DND-41 (cell line): ENCODE results near the gene AADACL2.

Experiments
- ATAC-seq: fragments of 200-7000 bp; cut with Tn5 transposase; 3 replicates; pipeline ENCODE4 v1.9.1; 2021; ENCODE audit warnings: low read depth; ENCODE audit not compliant: insufficient read depth
- DNase-seq: peaks from one replicate; pipeline ENCODE4 v3.0.0-alpha.2; 2020
- H2AFZ ChIP-seq: 2 replicates; pipeline ENCODE4 v1.6.0; 2012; ENCODE audit warnings: low read depth, low read length
- H3K27ac ChIP-seq: 2 replicates; pipeline ENCODE4 v1.5.1; 2012; ENCODE audit warnings: low read length, inconsistent platforms
- H3K27me3 ChIP-seq: fragments of 200-600 bp; sonication (generic); 2 replicates; pipeline ENCODE4 v1.6.0; 2012; ENCODE audit warnings: low read length, mild to moderate bottlenecking, inconsistent platforms; ENCODE audit not compliant: insufficient read depth, poor library complexity
- H3K36me3 ChIP-seq: 2 replicates; pipeline ENCODE4 v1.5.1; 2012; ENCODE audit warnings: low read length, inconsistent platforms; ENCODE audit not compliant: insufficient read depth
- H3K4me1 ChIP-seq: 2 replicates; pipeline ENCODE4 v1.5.1; 2012; ENCODE audit warnings: mild to moderate bottlenecking, low read length; ENCODE audit not compliant: insufficient read depth
- H3K4me2 ChIP-seq: 2 replicates; pipeline ENCODE4 v1.6.0; 2012; ENCODE audit warnings: mild to moderate bottlenecking, moderate library complexity, low read length, inconsistent platforms; ENCODE audit not compliant: insufficient read depth
- H3K4me3 ChIP-seq, 2 experiments: fragments of 200-600 bp in 1 of 2; shearing (Covaris generic) in 1 of 2; 2 replicates each; pipeline ENCODE4 v1.5.1; 2012 to 2016; ENCODE audit warnings: inconsistent platforms in 2 of 2, low read length in 2 of 2, mild to moderate bottlenecking in 2 of 2, low read depth in 1 of 2, moderate library complexity in 1 of 2
- H3K79me2 ChIP-seq: 2 replicates; pipeline ENCODE4 v1.6.0; 2012; ENCODE audit warnings: low read length, inconsistent platforms; ENCODE audit not compliant: insufficient read depth
- H3K9ac ChIP-seq: 2 replicates; pipeline ENCODE4 v1.6.0; 2012; ENCODE audit warnings: low read depth, mild to moderate bottlenecking, inconsistent platforms, low read length, moderate library complexity
- H3K9me3 ChIP-seq: 2 replicates; pipeline ENCODE4 v1.5.1; 2012; ENCODE audit warnings: low read length, moderate library complexity, mild to moderate bottlenecking, inconsistent platforms; ENCODE audit not compliant: insufficient read depth, severe bottlenecking
- H4K20me1 ChIP-seq: 2 replicates; pipeline ENCODE4 v1.6.0; 2012; ENCODE audit warnings: low read length; ENCODE audit not compliant: insufficient read depth
- EZH2 ChIP-seq: IDR thresholded peaks from 3 replicates; pipeline ENCODE4 v1.6.1; 2012; ENCODE audit warnings: borderline replicate concordance, low read depth, mild to moderate bottlenecking, moderate library complexity, low read length, inconsistent platforms; ENCODE audit not compliant: severe bottlenecking
- TF ChIP-seq, protein P1 (sequence below): IDR thresholded peaks from 2 replicates; pipeline ENCODE4 v1.5.1; 2012; ENCODE audit warnings: borderline replicate concordance, low read length, moderate library complexity, mild to moderate bottlenecking; ENCODE audit not compliant: poor library complexity, severe bottlenecking; ENCODE audit errors: extremely low read depth

The AADACL2 gene

DNA sequence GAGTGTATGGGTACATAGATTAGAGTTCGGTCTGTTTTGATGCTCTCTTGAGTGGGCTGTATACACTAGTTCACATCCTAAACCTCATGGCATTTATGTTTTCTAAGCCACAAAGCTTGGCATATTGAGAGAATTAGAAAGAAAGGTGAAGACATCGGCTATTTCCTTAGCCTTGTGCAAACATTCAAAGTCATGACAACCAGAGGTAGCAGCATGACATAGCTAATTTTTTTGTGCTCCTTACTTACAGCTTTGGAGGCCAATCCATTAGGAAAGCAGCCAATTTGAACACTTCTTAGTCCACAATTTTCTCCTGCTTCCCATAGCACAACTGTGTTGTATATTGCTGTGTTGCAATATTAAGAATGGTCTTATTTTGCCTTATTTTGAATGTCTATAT lies 58.7 kb downstream of the AADACL2 start:
- Histone ChIP-seq H3K4me3 (no peak overlapping the region), H3K9ac (no peak overlapping the region), H3K4me1 (no peaks in the 10 kb centered on the region), H3K36me3 (no peaks in the 10 kb centered on the region), H3K4me2 (no peak overlapping the region), H4K20me1 (no peaks in the 10 kb centered on the region), H3K9me3 (no peaks in the 10 kb centered on the region), H2AFZ (no peak overlapping the region), H3K79me2 (no peaks in the 10 kb centered on the region), H3K27me3 (no peaks in the 10 kb centered on the region), H3K27ac (no peak overlapping the region)
- ATAC-seq (no peak), DNase-seq (no peak)
- TF ChIP-seq, protein P1, sequence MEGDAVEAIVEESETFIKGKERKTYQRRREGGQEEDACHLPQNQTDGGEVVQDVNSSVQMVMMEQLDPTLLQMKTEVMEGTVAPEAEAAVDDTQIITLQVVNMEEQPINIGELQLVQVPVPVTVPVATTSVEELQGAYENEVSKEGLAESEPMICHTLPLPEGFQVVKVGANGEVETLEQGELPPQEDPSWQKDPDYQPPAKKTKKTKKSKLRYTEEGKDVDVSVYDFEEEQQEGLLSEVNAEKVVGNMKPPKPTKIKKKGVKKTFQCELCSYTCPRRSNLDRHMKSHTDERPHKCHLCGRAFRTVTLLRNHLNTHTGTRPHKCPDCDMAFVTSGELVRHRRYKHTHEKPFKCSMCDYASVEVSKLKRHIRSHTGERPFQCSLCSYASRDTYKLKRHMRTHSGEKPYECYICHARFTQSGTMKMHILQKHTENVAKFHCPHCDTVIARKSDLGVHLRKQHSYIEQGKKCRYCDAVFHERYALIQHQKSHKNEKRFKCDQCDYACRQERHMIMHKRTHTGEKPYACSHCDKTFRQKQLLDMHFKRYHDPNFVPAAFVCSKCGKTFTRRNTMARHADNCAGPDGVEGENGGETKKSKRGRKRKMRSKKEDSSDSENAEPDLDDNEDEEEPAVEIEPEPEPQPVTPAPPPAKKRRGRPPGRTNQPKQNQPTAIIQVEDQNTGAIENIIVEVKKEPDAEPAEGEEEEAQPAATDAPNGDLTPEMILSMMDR = no peak
- no peak for TF ChIP-seq EZH2

DNA sequence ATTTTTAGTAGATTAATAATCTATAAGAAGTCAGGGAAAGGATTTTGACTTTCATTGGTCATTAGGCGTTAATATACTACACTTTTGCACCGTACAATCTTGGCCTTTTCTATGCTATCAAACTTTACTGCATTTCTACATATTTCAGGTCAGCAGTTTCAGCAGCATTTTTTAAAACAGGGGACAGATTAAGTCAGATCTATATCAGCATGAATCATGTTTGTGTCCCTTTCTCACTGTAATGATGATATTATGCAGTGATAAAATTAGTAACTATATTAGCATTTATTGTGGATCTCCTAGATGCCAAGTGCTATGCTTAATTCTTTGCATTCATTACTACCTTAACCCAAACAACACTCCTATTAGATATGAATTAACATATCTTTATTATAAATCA lies 59.9 kb downstream of the AADACL2 start:
- Histone ChIP-seq H3K27ac (no peak overlapping the region), H3K79me2 (no peaks in the 10 kb centered on the region), H3K27me3 (no peaks in the 10 kb centered on the region), H3K4me2 (no peak overlapping the region), H3K4me1 (no peaks in the 10 kb centered on the region), H2AFZ (no peak overlapping the region), H3K36me3 (no peaks in the 10 kb centered on the region), H3K4me3 (no peak overlapping the region), H4K20me1 (no peaks in the 10 kb centered on the region), H3K9ac (no peak overlapping the region), H3K9me3 (no peaks in the 10 kb centered on the region)
- DNase-seq (no peak), ATAC-seq (no peak)
- no peak for TF ChIP-seq EZH2
- TF ChIP-seq, protein P1 = no peak

DNA sequence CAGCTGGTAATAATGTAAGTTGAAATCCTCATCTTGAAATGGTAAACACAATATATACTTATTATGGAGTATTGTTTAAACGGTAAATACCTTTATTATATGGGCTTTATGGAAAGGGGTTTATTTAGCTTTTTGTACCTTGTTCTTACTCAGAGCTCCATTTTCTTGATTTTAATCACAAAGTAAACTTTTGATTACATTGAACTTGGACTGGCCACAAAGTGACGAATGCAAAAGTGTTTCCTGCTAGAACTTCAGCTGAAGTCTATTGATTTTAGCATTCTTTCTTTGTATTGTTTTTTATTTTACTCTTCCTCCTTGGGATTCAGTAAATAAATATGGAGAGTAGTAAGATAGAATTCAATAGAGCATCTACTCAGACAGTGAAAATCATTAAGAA lies 60.4 kb downstream of the AADACL2 start:
- Histone ChIP-seq H4K20me1 (no peaks in the 10 kb centered on the region), H3K4me3 (no peak overlapping the region), H3K79me2 (no peaks in the 10 kb centered on the region), H3K27me3 (no peaks in the 10 kb centered on the region), H3K4me2 (no peak overlapping the region), H3K36me3 (no peaks in the 10 kb centered on the region), H3K4me1 (no peaks in the 10 kb centered on the region), H3K9me3 (no peaks in the 10 kb centered on the region), H2AFZ (no peak overlapping the region), H3K27ac (no peak overlapping the region), H3K9ac (no peak overlapping the region)
- TF ChIP-seq, protein P1 = no peak
- no peak for TF ChIP-seq EZH2
- DNase-seq (no peak), ATAC-seq (no peak)

DNA sequence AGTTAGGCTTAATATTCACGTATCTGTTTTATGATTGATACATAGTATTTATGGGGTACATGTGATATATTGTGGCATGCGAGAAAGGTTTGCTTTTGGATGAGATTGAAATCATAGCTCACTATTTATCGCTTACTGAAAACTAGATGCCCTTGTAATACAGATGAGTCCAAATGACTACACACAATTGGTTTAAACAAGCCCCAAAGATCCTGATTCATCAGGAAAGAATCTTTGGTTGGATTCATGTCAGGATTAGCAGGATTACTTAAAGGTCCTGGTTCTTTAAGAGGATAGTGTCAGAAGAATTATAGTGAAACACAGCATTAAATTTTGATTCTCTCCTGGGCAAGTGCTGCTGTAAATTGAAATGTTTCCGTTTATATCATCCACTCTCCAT lies 61.5 kb downstream of the AADACL2 start:
- H3K4me1 ChIP-seq = no peaks in the 10 kb centered on the region
- no peak for ATAC-seq
- no peaks in the 10 kb centered on the region for H3K36me3 ChIP-seq
- DNase-seq = no peak
- H3K79me2 ChIP-seq = no peaks in the 10 kb centered on the region
- no peak overlapping the region for H3K4me2 ChIP-seq
- no peak overlapping the region for H3K27ac ChIP-seq
- H4K20me1 ChIP-seq = no peaks in the 10 kb centered on the region
- H2AFZ ChIP-seq = no peak overlapping the region
- no peak overlapping the region for H3K9ac ChIP-seq
- no peak for TF ChIP-seq EZH2
- TF ChIP-seq, protein P1 = no peak
- no peak overlapping the region for H3K4me3 ChIP-seq
- no peaks in the 10 kb centered on the region for H3K9me3 ChIP-seq
- no peaks in the 10 kb centered on the region for H3K27me3 ChIP-seq
